PC-9 (cell line): ENCODE results near the gene MEIS2. TPM values are rescaled to one million over a fixed set of nuclear protein-coding genes. Genes with fewer than 3 reads are reported as not detected.

Source experiments
- BruUV-seq: library from RNA; stranded (reverse); fragments of 400-500 nt; replicated peaks from 2 replicates; lab custom pipeline; 2021; lab: Mats Ljungman, UMichigan
- CTCF ChIA-PET: fragments of 300-600 bp; sonication (Branson Sonifier 250); formaldehyde crosslinking; loops from one replicate; lab custom pipeline; 2022; ENCODE audit warnings: antibody characterized with exemption; lab: Charles Lee
- POLR2A ChIA-PET: fragments of 300-600 bp; sonication (Branson Sonifier 250); formaldehyde crosslinking; loops from one replicate; lab custom pipeline; 2022; ENCODE audit warnings: antibody characterized with exemption; ENCODE audit not compliant: unreplicated experiment; lab: Charles Lee
- DNase-seq, 2 experiments: peaks; one replicate each; pipeline versions ENCODE4 v3.0.0 to v3.0.0-alpha.2; 2015 to 2022; ENCODE audit warnings: mixed read lengths in 1 of 2
- H2AFZ ChIP-seq: fragments of 200-600 bp; sonication (generic); 2 replicates; pipeline ENCODE4 v1.8.1; 2017; ENCODE audit warnings: antibody characterized with exemption
- H3F3A ChIP-seq: fragments of 200-600 bp; sonication (generic); 2 replicates; pipeline ENCODE4 v1.8.1; 2017; ENCODE audit warnings: antibody characterized with exemption, mild to moderate bottlenecking, low read depth; ENCODE audit not compliant: insufficient read depth
- H3K27ac ChIP-seq: fragments of 200-600 bp; sonication (generic); 2 replicates; pipeline ENCODE4 v1.6.1; 2016; ENCODE audit warnings: mixed run types
- H3K27me3 ChIP-seq: fragments of 200-600 bp; sonication (generic); 2 replicates; pipeline ENCODE4 v1.6.1; 2016; ENCODE audit warnings: low read depth, mixed run types; ENCODE audit not compliant: insufficient read depth
- H3K36me3 ChIP-seq: fragments of 200-600 bp; sonication (generic); 2 replicates; pipeline ENCODE4 v1.6.1; 2016; ENCODE audit warnings: low read depth, mixed run types
- H3K4me1 ChIP-seq: fragments of 200-600 bp; sonication (generic); replicated peaks from 2 replicates; pipeline ENCODE4 v1.6.1; 2016; ENCODE audit warnings: mixed run types; ENCODE audit not compliant: insufficient read depth
- H3K4me2 ChIP-seq: fragments of 200-600 bp; sonication (generic); 2 replicates; pipeline ENCODE4 v1.6.1; 2017; ENCODE audit warnings: mixed run types
- H3K4me3 ChIP-seq: fragments of 200-600 bp; sonication (generic); 2 replicates; pipeline ENCODE4 v1.6.1; 2016; ENCODE audit warnings: mixed run types
- H3K79me2 ChIP-seq: fragments of 200-600 bp; sonication (generic); 2 replicates; pipeline ENCODE4 v1.6.1; 2017; ENCODE audit warnings: low read depth, mixed run types
- H3K9me2 ChIP-seq: fragments of 200-600 bp; sonication (generic); 2 replicates; pipeline ENCODE4 v1.8.1; 2017; ENCODE audit warnings: mild to moderate bottlenecking; ENCODE audit not compliant: insufficient read depth
- H3K9me3 ChIP-seq: fragments of 200-600 bp; sonication (generic); 2 replicates; pipeline ENCODE4 v1.8.1; 2016; ENCODE audit warnings: low read depth; ENCODE audit not compliant: insufficient read depth
- H4K20me1 ChIP-seq: fragments of 200-600 bp; sonication (generic); 2 replicates; pipeline ENCODE4 v1.8.1; 2017; ENCODE audit not compliant: insufficient read depth
- CTCF ChIP-seq: fragments of 200-600 bp; sonication (generic); conservative IDR thresholded peaks from 2 replicates; pipeline ENCODE4 v1.6.1; 2017; ENCODE audit warnings: mixed run types, antibody characterized with exemption, mild to moderate bottlenecking, moderate library complexity
- EZH2 ChIP-seq: fragments of 200-600 bp; sonication (generic); IDR thresholded peaks from 2 replicates; pipeline ENCODE4 v1.8.0; 2017; ENCODE audit warnings: antibody characterized with exemption, low read depth
- intact Hi-C: fragments of 100-400 bp; cut with micrococcal nuclease; formaldehyde crosslinking; loops from one replicate; pipeline ENCODE4 v1.10.0; 2022; ENCODE audit not compliant: unreplicated experiment
- total RNA-seq: library from RNA; stranded (reverse); gene quantifications from 2 replicates; pipeline ENCODE4 v1.2.3, GENCODE V29; 2021

Gene MEIS2
- total RNA-seq, 1 experiment from 2014 or later = 29.1 TPM

DNA sequence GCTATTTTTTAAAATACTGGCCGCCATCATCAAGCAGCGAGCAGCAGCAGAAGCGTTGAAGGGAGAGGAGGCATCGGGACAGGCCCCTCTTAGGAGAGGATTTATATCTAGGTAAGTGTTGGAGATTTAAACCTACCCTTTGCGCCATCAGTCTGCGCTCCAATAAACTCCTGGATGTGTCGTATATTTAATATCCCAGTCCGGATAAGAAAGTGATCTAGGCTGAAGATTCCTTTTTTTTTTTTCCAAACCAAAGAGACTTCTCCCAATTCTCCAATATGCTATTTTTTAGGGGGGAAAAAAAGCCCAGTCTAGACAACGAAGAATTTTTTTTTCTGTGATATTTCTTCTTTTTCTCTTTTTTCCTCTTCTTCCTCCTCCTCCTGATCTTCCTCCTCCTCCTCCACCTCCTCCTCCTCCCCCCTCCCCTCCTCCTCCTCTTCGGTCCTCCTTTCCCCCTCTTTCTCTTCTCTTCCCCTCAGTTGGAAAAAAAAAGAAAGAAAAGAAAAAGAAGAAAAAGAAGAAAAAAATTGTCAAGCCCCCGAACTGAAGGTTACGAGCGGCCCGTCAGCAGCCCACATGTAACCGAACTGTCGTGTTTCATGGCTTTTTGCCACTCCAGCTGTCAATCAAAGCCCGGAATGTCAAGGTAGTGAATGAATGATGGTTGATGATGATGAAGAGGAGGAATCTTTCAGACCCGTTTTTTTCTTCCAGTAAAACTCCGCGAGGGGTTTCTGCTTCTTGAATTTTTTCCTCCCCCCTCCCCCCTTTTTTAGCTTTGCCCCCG, 835 bp downstream of the MEIS2 start:
- intact Hi-C loops = loop anchor here (2.0 to 10.0 kb wide), 3 partner anchors 41 to 725 kb away; no protein-coding TSS in a partner anchor

DNA sequence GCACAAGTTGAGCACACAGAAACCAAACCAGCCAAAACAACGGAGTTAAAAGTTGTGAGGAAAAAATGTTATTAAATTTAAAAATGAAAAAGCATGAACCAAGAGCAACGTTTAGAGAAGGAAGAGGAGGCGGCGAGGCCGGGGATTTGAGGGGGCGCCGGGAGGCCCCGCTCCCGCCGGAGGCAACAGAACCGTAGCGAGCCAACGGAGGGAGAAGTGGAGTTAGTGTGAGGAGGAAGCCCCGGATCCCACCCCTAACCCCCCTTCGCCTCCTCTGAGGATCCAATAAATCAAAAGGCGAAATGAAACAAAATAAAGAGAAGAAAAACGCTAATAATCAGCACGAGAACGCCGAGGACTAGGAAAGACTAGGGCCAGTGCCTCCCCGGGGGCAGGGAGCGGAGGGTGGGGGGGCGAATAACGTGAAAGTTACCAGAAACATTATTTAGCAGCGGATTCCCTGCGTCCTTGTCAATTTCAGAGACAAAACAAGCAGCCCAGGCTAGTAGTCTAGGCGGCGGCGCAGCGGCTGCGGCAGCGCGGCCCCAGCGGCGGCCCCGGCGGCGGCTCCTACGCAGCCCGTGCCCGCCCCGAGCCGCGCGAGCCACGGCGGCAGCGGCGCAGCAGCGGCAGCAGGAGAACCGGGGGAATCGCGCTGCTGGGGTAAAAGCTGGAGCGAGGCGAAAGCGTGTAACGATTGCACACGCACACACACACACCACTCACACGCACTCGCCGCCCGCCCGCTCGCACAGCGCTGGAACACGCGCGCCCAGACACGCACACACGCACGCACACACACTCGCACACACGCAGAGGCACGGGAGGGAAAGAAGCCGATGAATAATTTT, 1.7 kb downstream of the MEIS2 start:
- Histone ChIP-seq H3K27me3 (no peaks in the 10 kb centered on the region), H3K27ac (no peak overlapping the region), H3K4me1 (peaks cover 17% of the 10 kb centered on the region; the same call in 1 of the 2 replicates), H3F3A (peaks cover 10% of the 10 kb centered on the region), H3K36me3 (0 out of 2 replicates have a peak, but pooled peaks cover 3% of the 10 kb centered on the region), H2AFZ (peak overlapping the region; percentile 98), H3K9me3 (no peaks in the 10 kb centered on the region), H3K4me3 (peak overlapping the region; percentile 91), H4K20me1 (no peaks in the 10 kb centered on the region), H3K79me2 (peaks cover 34% of the 10 kb centered on the region), H3K4me2 (peak overlapping the region; percentile 77), H3K9me2 (no peaks in the 10 kb centered on the region)
- TF ChIP-seq CTCF (no peak), EZH2 (no peak)
- ChIA-PET POLR2A (no interaction called here), CTCF (no interaction called here)
- no TSS peak for BruUV-seq
- intact Hi-C loops = no loop called here
- peak in 1 of 2 experiments; percentile 25 for DNase-seq

More for the DNA sequence above, 835 bp downstream of the MEIS2 start:
- no peaks in the 10 kb centered on the region for H3K9me2 ChIP-seq
- H3K27me3 ChIP-seq = no peaks in the 10 kb centered on the region
- no TSS peak for BruUV-seq
- H3K4me3 ChIP-seq = peak overlapping the region; percentile 91
- peak overlapping the region; percentile 98 for H2AFZ ChIP-seq
- H3K79me2 ChIP-seq = peaks cover 38% of the 10 kb centered on the region
- DNase-seq = peak in 1 of 2 experiments; percentile 10
- ChIA-PET POLR2A (no interaction called here), CTCF (interaction anchor here (0.5 kb wide), 1 partner anchor 184 kb away, joined by 3 read pairs; no protein-coding TSS in a partner anchor)
- no peaks in the 10 kb centered on the region for H4K20me1 ChIP-seq
- no peak for TF ChIP-seq CTCF
- no peak for TF ChIP-seq EZH2
- peaks cover 10% of the 10 kb centered on the region for H3F3A ChIP-seq
- H3K27ac ChIP-seq = peak overlapping the region; percentile 89
- H3K4me2 ChIP-seq = peak overlapping the region; percentile 77
- no peaks in the 10 kb centered on the region for H3K9me3 ChIP-seq
- H3K36me3 ChIP-seq = no peaks in the 10 kb centered on the region
- H3K4me1 ChIP-seq = peaks cover 17% of the 10 kb centered on the region; the same call in 1 of the 2 replicates
